Stimulated activated naive CD8-positive, alpha-beta T cell treated with anti-CD3 and anti-CD28 coated beads, Interleukin-15, Interleukin-2, amounts not matched to agents 100 ng/mL and 50 ng/mL, for 24 hours (primary cell): ENCODE measurements around the gene MYL5.

Source experiments
- H3K27ac Mint-ChIP-seq: one replicate; pipeline ENCODE4 v1.8.0; 2021; ENCODE audit warnings: mild to moderate bottlenecking, mixed read lengths
- H3K27me3 Mint-ChIP-seq: one replicate; pipeline ENCODE4 v1.8.0; 2021; ENCODE audit warnings: mixed read lengths
- H3K36me3 Mint-ChIP-seq: one replicate; pipeline ENCODE4 v1.8.0; 2021; ENCODE audit warnings: low read depth, mixed read lengths
- H3K4me1 Mint-ChIP-seq: one replicate; pipeline ENCODE4 v1.8.0; 2021; ENCODE audit warnings: low read depth, mixed read lengths
- H3K4me3 Mint-ChIP-seq: one replicate; pipeline ENCODE4 v1.8.0; 2021; ENCODE audit warnings: mild to moderate bottlenecking, mixed read lengths
- H3K9me3 Mint-ChIP-seq: one replicate; pipeline ENCODE4 v1.8.0; 2021; ENCODE audit warnings: mixed read lengths

MYL5 gene, protein sequence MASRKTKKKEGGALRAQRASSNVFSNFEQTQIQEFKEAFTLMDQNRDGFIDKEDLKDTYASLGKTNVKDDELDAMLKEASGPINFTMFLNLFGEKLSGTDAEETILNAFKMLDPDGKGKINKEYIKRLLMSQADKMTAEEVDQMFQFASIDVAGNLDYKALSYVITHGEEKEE

DNA sequence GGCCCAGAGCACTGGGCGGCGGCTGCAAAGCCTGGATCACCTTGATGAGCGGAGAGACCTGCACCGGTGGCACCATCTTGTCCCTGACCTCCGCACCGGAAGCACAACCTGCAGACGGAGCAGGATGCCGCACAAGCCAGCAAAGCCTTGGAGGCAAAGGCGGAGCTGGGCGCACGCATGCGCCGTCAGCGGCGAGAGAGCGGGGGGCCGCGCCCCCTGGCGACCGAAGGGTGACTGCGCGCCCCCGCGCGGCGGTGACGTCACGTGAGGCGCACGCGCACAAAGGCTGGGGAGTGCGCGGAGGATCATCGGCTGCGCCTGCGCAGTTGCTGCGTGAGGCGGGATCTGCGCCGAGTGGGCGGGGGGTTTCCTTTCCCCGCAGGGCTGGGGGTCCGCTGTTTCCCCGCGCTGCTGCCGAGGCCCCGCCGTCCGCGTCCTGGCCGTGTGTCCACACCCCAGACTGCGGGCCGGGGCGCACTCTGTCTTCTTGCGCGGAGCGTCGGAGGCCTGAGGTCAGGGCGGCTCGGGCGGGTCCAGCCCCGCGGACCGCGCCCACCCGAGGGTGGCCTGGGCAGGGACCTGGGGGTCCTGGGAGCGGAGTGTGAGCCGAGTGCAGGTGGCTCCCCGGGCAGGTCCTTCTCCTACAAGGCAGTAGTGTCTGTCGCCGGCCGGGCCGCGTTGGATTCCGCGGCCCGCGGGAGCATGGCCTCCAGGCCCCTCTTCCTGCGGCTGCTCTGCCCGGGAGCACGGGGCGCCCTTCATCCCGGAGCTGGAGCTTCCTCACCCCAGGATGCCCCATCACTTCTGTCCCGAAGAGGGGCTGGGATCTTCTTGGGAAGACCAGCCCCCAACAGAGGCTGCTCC, at the start of gene MYL5, which contains the start of gene ATP5ME:
Gene MYL5 (plus strand): TSS at position 371 of the 864 bp plus-strand sequence. CDS start 3,485 bp downstream, outside the sequence.
Gene ATP5ME (minus strand): TSS at position 105 of the 864 bp plus-strand sequence. CDS start 29 bp downstream, at position 76.
- Mint-ChIP-seq H3K4me3 (peak within 1 kb of the TSS; percentile 91), H3K27ac (peak within 1 kb of the TSS; percentile 85), H3K36me3 (peaks cover 27% of the 10 kb centered on the region), H3K4me1 (peaks cover 18% of the 10 kb centered on the region), H3K9me3 (no peaks in the 10 kb centered on the region), H3K27me3 (no peaks in the 10 kb centered on the region)

DNA sequence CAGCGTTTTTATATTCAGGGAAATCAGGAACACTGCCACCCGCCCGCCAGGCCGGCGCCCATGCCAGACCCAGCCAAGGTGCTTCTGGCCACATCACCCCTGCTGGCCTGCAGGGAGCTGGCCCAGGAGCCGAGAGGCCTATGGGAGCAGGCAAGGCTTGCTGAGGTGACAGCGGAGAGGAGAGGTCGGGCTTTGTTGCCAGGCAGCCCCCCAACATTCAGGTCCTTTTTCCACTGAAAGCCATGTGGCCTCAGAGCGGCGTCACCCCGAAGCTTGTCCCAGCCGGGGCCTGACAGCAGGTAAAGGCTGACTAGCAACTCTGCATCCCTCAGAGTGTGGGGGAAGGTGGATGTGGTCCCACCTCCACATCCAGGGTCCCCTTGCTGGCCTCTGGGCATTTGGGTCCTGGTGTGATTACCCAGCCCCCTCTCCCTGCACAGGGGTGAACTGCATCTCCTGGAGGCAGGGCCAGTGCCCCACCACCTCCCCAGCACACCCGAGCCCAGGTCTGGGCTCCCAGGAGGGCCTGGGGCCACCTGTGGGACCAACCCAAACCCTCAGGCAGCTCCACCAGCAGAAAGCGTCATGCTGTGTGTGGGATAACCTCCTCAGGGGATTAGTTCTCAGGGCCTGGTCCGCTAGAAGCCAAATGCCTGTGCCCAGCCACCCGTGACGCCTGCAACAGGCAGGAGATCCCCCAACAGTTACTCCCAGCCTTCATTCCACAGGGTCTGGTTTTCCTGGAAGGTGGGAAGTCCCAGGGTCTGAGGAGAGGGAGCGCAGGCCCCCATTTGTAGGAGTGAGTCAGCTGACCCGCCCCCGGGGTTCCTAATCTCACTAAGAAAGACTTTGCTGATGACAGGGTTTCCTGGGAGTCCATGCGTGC, 49.4 kb upstream of the MYL5 start, which contains the start of gene PDE6B:
Gene PDE6B (plus strand): TSS at position 869 of the 886 bp plus-strand sequence. CDS start 54 bp downstream, outside the sequence.
- H3K4me1 Mint-ChIP-seq = no peaks in the 10 kb centered on the region
- no peaks in the 10 kb centered on the region for H3K36me3 Mint-ChIP-seq
- H3K4me3 Mint-ChIP-seq = no peak within 1 kb of the TSS
- peaks cover 3% of the 10 kb centered on the region for H3K27me3 Mint-ChIP-seq
- H3K9me3 Mint-ChIP-seq = no peaks in the 10 kb centered on the region
- no peak within 1 kb of the TSS for H3K27ac Mint-ChIP-seq

DNA sequence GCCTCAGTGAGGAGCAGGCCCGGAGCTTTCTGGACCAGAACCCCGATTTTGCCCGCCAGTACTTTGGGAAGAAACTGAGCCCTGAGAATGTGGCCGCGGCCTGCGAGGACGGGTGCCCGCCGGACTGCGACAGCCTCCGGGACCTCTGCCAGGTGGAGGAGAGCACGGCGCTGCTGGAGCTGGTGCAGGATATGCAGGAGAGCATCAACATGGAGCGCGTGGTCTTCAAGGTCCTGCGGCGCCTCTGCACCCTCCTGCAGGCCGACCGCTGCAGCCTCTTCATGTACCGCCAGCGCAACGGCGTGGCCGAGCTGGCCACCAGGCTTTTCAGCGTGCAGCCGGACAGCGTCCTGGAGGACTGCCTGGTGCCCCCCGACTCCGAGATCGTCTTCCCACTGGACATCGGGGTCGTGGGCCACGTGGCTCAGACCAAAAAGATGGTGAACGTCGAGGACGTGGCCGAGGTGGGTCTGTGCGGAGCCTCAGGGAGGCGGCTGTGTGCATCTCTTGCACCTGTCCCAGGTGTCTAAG, 48.6 kb upstream of the MYL5 start:
- H3K9me3 Mint-ChIP-seq = no peaks in the 10 kb centered on the region
- H3K27ac Mint-ChIP-seq = no peak overlapping the region
- no peaks in the 10 kb centered on the region for H3K36me3 Mint-ChIP-seq
- no peak overlapping the region for H3K4me3 Mint-ChIP-seq
- H3K4me1 Mint-ChIP-seq = no peaks in the 10 kb centered on the region
- peaks cover under 1% of the 10 kb centered on the region for H3K27me3 Mint-ChIP-seq

DNA sequence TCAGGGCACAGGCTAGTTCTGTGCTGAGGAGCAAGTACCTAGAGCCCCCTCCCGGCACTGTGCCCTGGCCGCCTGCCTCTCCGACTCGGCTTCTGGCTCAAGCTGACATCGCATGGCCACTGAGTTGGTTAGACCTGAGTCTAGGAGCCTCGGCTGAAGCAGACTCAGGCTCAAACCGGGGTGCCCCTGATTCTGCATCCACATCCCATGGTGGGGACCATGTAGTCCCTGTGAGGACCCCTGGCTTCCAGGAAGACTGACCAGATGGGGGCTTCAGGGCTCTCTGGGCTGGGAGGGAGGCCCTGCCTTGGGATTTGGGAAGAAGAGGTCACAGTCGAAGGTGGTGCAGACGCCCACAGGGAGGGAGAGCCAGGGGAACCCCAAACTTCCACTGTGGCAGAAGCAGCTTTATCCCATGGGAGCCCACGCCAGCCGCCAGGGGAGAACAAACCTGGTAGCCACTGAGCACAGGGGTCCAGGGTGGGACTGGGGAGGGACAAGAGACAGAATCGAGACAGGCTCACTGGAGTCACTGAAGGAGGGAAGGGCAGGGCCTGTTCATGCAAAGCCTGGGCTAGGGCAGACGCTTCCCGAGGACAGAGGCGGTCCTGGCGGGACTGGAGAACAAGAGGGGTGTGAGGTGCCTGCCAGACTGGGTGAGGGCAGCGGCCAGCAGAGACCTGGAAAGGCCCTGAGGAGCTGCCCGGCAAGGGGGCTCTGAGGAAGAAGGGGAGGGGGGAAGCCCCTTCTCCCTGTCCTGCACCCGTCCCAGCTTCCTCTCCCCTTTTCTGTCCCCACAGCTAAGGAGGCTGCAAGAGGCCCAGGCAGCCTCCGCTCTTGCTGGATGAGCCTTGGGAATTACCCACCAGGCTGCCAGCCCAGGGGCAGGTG, 47.9 kb upstream of the MYL5 start:
- H3K27me3 Mint-ChIP-seq = no peaks in the 10 kb centered on the region
- no peaks in the 10 kb centered on the region for H3K36me3 Mint-ChIP-seq
- H3K4me1 Mint-ChIP-seq = no peaks in the 10 kb centered on the region
- H3K27ac Mint-ChIP-seq = no peak overlapping the region
- H3K9me3 Mint-ChIP-seq = peaks cover 7% of the 10 kb centered on the region
- no peak overlapping the region for H3K4me3 Mint-ChIP-seq

DNA sequence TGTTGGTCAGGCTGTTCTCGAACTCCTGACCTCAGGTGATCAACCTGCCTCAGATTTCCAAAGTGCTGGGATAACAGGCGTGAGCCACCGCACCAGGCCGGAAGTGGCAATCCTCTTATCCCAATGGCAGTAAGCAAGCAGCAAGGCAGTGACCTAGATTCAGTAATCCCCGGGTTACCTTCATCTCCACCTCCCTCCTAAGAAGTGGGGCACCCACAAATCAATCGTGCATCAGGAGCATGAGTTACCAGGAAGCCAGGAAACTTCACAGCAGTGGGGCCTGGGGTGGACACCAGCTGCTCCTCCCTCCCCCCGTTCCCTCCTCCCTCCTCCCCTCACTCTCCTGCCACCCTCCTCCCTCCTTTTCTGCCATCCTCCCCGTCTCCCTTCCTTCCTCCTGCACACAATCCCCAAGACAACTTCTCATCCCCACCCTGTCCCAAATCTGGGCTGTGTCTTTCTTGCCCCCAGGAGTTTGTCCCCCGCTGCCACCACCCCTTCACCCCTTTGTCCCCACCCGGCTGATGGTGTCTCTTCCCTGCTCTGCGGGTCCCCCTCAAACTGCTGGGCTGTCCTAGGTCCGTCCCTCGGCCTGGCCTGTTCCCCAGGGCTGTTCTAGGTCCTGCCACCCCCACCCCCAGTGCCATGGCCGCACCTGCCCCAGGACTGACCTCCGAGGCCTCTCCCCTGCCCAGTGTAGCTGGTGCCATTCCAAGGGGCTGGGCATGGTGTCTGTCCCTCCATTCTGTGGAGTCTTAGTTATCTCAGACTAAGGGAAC, 46.8 kb upstream of the MYL5 start:
- Mint-ChIP-seq H3K4me1 (no peaks in the 10 kb centered on the region), H3K9me3 (peaks cover 16% of the 10 kb centered on the region), H3K4me3 (no peak overlapping the region), H3K36me3 (no peaks in the 10 kb centered on the region), H3K27ac (no peak overlapping the region), H3K27me3 (no peaks in the 10 kb centered on the region)

DNA sequence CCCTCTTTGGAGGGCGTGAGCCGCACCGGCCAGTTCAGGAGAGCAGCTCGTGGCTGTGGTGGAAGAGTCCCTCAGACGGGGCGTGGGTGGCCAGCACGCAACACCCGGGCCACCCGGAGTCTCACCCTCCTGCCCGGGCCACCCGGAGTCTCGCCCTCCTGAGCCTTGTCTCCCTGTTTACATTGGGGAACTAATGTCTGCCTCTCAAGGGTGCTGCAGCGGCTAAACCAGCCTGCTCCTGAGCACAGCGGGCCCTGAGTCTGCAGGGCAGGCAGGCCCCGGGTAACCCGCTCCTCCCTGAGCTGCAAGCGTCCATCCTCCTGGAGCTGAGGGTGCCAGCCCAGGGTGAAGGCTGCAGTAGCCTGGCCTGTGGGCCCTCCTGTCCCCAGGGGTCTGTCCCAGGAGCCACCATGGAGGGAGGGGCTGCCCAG, 46.0 kb upstream of the MYL5 start:
- no peaks in the 10 kb centered on the region for H3K27me3 Mint-ChIP-seq
- no peaks in the 10 kb centered on the region for H3K36me3 Mint-ChIP-seq
- H3K4me3 Mint-ChIP-seq = no peak overlapping the region
- no peaks in the 10 kb centered on the region for H3K4me1 Mint-ChIP-seq
- H3K9me3 Mint-ChIP-seq = peaks cover 17% of the 10 kb centered on the region
- no peak overlapping the region for H3K27ac Mint-ChIP-seq

DNA sequence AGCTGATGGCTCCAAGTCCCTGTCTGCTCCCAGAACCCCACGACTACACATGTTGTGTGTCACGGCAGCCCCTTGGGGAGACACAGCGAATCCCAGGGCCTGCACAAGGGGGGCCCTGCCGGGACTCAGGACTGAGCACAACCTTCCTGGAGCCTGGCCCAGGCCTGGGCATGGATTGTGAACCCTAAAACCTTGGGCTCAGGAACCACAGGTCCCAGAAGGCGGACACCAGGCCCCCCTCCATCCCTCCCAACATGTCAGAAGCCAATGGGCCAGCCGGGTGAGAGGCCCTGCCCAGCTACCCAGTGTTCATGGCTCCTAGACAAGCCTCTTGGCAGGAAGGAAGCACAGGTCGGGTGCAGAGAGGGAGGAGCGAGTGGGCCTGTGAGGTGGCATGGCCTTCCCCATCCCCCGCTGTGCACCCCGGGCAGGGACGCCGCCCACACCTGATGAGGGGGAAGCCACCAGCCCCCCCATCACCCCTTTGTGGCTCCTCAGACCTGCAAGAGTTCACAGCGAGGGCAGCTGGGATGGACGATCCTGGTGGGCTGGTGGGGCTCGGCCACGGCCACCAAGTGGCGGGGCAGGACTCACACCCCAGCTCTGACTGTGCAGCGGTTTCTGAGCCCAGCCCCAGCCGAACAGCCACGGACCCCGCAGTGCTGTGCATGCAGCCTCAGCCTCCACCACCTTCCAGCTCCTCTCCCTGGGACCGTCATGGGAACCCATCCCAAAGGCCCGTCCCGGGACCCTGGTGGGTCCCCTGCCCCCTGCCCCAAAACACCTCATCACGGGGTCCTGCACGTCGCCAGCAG, 45.3 kb upstream of the MYL5 start:
- H3K27me3 Mint-ChIP-seq = no peaks in the 10 kb centered on the region
- H3K4me1 Mint-ChIP-seq = no peaks in the 10 kb centered on the region
- no peak overlapping the region for H3K27ac Mint-ChIP-seq
- no peaks in the 10 kb centered on the region for H3K36me3 Mint-ChIP-seq
- peaks cover 17% of the 10 kb centered on the region for H3K9me3 Mint-ChIP-seq
- no peak overlapping the region for H3K4me3 Mint-ChIP-seq

DNA sequence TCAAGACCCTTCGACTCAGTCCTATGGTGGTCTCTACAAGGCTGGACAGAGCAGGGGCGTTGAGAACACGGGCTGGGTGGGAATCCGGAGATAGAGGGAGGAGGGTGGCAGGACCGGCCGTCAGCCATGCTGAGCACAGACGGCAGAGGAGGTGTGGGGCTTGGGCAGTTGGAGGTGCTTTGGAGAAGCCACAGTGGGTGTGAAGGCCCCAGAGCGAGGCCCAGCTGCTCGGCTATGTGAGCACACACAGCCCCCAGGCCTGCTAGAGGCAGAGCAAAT, 44.8 kb upstream of the MYL5 start:
- H3K9me3 Mint-ChIP-seq = peaks cover 17% of the 10 kb centered on the region
- H3K36me3 Mint-ChIP-seq = no peaks in the 10 kb centered on the region
- H3K4me3 Mint-ChIP-seq = no peak overlapping the region
- no peak overlapping the region for H3K27ac Mint-ChIP-seq
- H3K4me1 Mint-ChIP-seq = no peaks in the 10 kb centered on the region
- H3K27me3 Mint-ChIP-seq = no peaks in the 10 kb centered on the region

DNA sequence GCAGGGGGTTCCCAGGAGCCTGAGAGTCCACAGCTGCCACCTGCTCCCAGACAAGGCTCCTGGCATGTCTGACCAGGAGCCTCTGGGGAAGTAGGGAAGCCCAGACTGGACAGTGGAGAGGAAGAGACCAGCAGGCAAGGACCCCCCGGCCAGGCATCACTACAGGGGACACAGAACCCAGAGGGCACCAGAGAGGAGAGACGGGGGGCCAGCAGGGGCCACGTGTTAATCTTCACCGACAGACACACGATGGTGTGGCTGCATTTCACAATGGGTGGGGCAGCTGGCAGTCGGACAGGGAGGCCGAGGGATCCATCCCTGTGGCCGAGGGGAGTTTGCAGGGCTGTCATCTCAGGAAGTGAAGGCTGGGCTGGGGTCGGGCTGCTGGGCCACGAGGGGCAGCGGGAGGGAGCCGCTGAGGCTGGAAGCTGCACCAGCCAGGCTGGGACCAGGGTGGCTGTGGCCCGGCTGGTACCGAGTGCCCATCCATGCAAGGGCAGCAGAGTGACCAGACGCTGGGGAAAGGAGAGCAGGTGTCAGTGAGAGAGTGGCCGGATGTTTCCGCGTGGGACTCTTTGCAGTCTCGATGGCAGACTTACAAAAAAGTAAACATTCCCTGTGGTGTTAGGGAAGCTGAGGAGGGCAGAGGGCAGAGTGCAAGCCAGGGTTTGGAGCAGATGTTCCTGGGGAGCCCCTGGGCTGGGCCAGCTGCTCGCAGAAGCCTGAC, 44.3 kb upstream of the MYL5 start:
- peaks cover 17% of the 10 kb centered on the region for H3K9me3 Mint-ChIP-seq
- no peak overlapping the region for H3K4me3 Mint-ChIP-seq
- H3K36me3 Mint-ChIP-seq = no peaks in the 10 kb centered on the region
- no peaks in the 10 kb centered on the region for H3K27me3 Mint-ChIP-seq
- no peak overlapping the region for H3K27ac Mint-ChIP-seq
- no peaks in the 10 kb centered on the region for H3K4me1 Mint-ChIP-seq

DNA sequence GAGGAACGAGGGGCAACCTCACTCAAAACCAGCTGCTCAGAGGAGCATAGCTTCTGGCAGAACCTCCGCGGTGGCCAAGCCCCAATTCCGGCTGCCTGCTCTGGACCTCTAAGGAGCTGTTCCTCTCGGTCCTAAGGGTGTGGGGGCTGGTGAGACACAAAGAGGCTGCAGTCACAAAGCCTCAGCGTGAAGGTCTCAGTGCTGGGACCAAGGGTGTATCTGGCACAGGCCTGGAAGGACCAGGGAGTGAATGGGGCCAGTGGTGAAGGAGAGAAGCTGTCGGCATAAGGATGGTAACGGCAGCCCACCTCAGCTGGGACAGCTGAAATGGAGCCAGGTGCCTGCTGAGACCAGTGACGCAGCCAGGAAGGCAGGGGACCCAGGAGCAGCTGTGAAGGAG, 43.7 kb upstream of the MYL5 start:
- no peak overlapping the region for H3K4me3 Mint-ChIP-seq
- H3K36me3 Mint-ChIP-seq = no peaks in the 10 kb centered on the region
- no peaks in the 10 kb centered on the region for H3K4me1 Mint-ChIP-seq
- peaks cover 17% of the 10 kb centered on the region for H3K9me3 Mint-ChIP-seq
- no peaks in the 10 kb centered on the region for H3K27me3 Mint-ChIP-seq
- no peak overlapping the region for H3K27ac Mint-ChIP-seq

DNA sequence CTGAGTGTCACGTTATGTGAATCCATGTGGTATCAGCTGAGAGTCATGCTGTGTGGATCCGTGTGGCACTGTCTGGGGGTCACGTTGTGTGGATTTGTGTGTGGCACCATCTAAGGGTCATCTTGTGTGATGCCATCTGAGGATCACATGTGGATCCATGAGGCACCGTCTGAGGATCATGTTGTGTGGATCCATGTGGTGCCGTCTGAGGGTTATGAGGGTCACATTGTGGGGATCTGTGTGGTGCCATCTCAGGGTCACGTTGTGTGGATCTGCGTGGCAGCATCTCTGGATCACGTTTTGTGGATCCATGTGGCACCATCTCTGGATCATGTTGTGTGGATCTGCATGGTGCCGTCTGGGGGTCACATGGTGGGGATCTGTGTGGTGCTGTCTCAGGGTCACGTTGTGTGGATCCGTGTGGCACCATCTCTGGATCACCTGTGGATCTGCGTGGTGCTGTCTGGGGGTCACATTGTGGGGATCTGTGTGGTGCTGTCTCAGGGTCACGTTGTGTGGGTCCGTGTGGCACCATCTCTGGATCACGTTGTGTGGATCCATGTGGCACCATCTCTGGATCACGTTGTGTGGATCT, 42.0 kb upstream of the MYL5 start:
- peaks cover 17% of the 10 kb centered on the region for H3K9me3 Mint-ChIP-seq

DNA sequence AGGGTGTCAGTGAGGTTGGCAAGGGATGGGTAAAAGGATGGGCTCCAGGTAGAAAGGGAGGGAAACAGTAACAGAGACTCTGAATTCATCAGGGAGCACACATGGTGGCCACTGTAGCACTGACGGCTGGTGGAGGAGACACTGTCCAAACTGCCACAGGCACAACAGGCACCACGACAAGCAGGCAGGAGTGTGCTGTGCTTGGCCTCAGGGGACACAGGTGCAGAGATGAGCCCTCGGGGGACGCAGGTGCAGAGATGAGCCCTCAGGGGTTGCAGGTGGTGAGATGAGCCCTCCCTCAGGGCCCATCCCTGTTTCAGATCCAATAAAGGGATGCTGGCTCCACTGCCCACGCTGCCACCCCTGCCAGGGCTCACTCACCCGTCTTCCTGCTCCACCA, 41.4 kb upstream of the MYL5 start:
- Mint-ChIP-seq H3K4me3 (no peak overlapping the region), H3K9me3 (peaks cover 17% of the 10 kb centered on the region), H3K27me3 (no peaks in the 10 kb centered on the region), H3K4me1 (no peaks in the 10 kb centered on the region), H3K36me3 (no peaks in the 10 kb centered on the region), H3K27ac (no peak overlapping the region)

More for the DNA sequence above, 42.0 kb upstream of the MYL5 start:
- no peaks in the 10 kb centered on the region for H3K4me1 Mint-ChIP-seq
- no peak overlapping the region for H3K27ac Mint-ChIP-seq
- H3K27me3 Mint-ChIP-seq = no peaks in the 10 kb centered on the region
- H3K4me3 Mint-ChIP-seq = no peak overlapping the region
- no peaks in the 10 kb centered on the region for H3K36me3 Mint-ChIP-seq
